Subcutaneous adipose tissue (tissue), 4 donors: Measurements from ENCODE around the gene IMPDH1. TPM values are rescaled to one million over a fixed set of nuclear protein-coding genes. Genes with fewer than 3 reads are reported as not detected.

Source experiments
- total RNA-seq, 4 donors: library from RNA; depleted of rRNA; stranded (reverse); fragments of >200 nt; gene quantifications; one replicate each; pipeline ENCODE4 v1.1.0, GENCODE V29; 2016
- TF ChIP-seq, protein P1 (sequence below): fragments of 450-650 bp; IDR thresholded peaks from one replicate; pipeline ENCODE4 v1.5.1; 2016; ENCODE audit warnings: low read depth, mild to moderate bottlenecking, control low read depth, antibody characterized with exemption, moderate library complexity

IMPDH1 gene
- total RNA-seq, 4 donors from 2014 or later: 67.6 to 94.2 (median 71.7) TPM

GRCh38 chr7:128389618-128390329, 20.0 kb downstream of the IMPDH1 start:
- TF ChIP-seq, protein P1, sequence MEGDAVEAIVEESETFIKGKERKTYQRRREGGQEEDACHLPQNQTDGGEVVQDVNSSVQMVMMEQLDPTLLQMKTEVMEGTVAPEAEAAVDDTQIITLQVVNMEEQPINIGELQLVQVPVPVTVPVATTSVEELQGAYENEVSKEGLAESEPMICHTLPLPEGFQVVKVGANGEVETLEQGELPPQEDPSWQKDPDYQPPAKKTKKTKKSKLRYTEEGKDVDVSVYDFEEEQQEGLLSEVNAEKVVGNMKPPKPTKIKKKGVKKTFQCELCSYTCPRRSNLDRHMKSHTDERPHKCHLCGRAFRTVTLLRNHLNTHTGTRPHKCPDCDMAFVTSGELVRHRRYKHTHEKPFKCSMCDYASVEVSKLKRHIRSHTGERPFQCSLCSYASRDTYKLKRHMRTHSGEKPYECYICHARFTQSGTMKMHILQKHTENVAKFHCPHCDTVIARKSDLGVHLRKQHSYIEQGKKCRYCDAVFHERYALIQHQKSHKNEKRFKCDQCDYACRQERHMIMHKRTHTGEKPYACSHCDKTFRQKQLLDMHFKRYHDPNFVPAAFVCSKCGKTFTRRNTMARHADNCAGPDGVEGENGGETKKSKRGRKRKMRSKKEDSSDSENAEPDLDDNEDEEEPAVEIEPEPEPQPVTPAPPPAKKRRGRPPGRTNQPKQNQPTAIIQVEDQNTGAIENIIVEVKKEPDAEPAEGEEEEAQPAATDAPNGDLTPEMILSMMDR: no peak

GRCh38 chr7:128389085-128389617, 20.6 kb downstream of the IMPDH1 start:
- TF ChIP-seq, protein P1: no peak

GRCh38 chr7:128388145-128388485, 21.7 kb downstream of the IMPDH1 start:
- TF ChIP-seq, protein P1: no peak

GRCh38 chr7:128387216-128388144, 22.3 kb downstream of the IMPDH1 start:
- TF ChIP-seq, protein P1: no peak

DNA sequence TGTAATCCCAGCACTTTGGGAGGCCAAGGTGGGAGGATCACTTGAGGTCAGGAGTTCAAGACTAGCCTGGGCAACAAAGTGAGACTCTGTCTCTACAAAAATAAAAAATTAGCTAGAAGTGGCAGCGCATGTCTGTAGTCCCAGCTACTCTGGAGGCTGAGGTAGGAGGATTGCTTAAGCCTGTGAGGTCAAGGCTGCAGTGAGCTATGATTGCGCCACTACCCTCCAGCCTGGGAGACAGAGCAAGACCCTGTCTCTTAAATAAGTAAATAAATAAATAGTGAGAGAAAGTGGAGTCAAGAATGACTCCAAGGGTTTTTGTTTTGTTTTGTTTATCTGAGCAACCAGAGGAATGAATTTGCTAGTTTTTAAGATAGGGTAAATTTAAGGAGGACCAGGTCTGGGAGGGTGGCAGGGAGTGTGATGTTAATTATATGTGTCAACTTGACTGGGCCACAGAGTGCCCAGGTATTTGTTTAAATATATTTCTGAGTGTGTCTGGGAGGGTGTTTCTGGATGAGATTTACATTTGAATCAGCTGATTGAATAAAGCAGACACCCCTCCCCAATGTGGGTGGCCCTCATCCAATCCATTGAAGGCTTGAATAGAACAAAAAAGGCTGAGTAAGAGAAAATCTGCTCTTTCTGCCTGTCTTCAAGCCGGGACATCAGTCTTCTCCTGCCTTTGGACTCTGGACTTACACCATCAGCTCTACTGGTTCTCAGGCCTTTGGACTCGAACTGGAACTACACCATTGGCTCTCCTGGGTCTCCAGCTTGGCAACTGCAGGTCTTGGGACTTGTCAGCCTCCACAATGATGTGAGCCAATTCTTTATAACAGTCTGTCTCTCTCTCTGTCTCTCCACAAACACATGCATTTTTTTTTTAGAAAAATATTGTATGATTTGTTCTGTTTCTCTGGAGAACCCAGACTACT, 23.5 kb downstream of the IMPDH1 start:
- TF ChIP-seq, protein P1: no peak

GRCh38 chr7:128384726-128385125, 25.1 kb downstream of the IMPDH1 start:
- TF ChIP-seq, protein P1: no peak
